VCaP (cell line): ENCODE data around the gene DYNLT3.

Source experiments
- H3K27ac ChIP-seq: fragments of 450-650 bp; 2 replicates; pipeline ENCODE4 v1.5.1; 2017
- CTCF ChIP-seq: fragments of 450-650 bp; conservative IDR thresholded peaks from 2 replicates; pipeline ENCODE4 v1.5.1; 2017; ENCODE audit warnings: mild to moderate bottlenecking, moderate library complexity

The DYNLT3 gene

GRCh38 chrX:37846934-37847732 is at the start of gene DYNLT3:
Gene DYNLT3 (minus strand): TSS chrX:37847571. CDS start chrX:37847510, 61 bp downstream.
- TF ChIP-seq CTCF: no peak
- H3K27ac ChIP-seq: peak within 1 kb of the TSS; percentile 69

GRCh38 chrX:37896511-37896890 is 49.1 kb upstream of the DYNLT3 start:
- no peak overlapping the region for H3K27ac ChIP-seq
- no peak for TF ChIP-seq CTCF

- no peak overlapping the region for H3K27ac ChIP-seq
- no peak for TF ChIP-seq CTCF
Measured at GRCh38 chrX:37895795-37896510, 48.6 kb upstream of the DYNLT3 start.

- H3K27ac ChIP-seq: no peak overlapping the region
- TF ChIP-seq CTCF: no peak
Measured at GRCh38 chrX:37894725-37895124, 47.4 kb upstream of the DYNLT3 start.

GRCh38 chrX:37888010-37888409 is 40.6 kb upstream of the DYNLT3 start:
- no peak overlapping the region for H3K27ac ChIP-seq
- TF ChIP-seq CTCF: no peak

GRCh38 chrX:37887347-37887746 is 40.0 kb upstream of the DYNLT3 start:
- TF ChIP-seq CTCF: no peak
- no peak overlapping the region for H3K27ac ChIP-seq

- no peak for TF ChIP-seq CTCF
- H3K27ac ChIP-seq: 0 out of 2 replicates have a peak overlapping the region, but pooled peaks have one; percentile 44
Measured at GRCh38 chrX:37883196-37883595, 35.8 kb upstream of the DYNLT3 start.
